ENCODE data around the gene PPP2R3B. TPM values are rescaled to one million over a fixed set of nuclear protein-coding genes. Genes with fewer than 3 reads are reported as not detected.

PPP2R3B gene
- polyA plus RNA-seq, 1 experiment = 4.8 TPM

DNA sequence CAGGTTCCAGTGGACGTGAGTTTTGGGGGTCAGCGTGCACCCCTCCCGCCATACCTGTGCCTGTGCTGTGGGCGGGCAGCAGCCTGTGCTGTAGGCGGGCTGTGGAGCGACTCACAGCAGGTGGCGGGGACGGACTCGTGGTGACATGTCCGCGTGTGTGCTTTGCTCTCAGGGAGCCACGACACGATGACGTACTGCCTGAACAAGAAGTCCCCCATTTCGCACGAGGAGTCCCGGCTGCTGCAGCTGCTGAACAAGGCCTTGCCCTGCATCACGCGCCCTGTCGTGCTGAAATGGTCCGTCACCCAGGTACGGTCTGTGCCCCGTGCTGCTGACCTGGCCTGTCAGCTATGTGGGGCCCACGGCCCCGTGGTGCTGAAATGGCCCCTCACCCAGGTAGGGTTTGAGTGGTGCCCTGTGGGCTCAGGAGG is 98.1 kb downstream of the PPP2R3B start:
- peaks cover 18% of the 10 kb centered on the region for H3K9me3 ChIP-seq (ENCODE audit: control insufficient read depth, insufficient read depth, low read length)
- DNase-seq (ENCODE audit: low read depth, low spot score) = no peak
- H3K27ac ChIP-seq (ENCODE audit: low read depth, low read length) = no peak overlapping the region
- no peaks in the 10 kb centered on the region for H3K27me3 ChIP-seq (ENCODE audit: control insufficient read depth, insufficient read depth, low read length)
- H3K4me3 ChIP-seq (ENCODE audit: low read depth, low read length) = no peak overlapping the region
- POLR2A ChIA-PET = no interaction called here
- CTCF ChIA-PET = no interaction called here
- TF ChIP-seq, protein P1, sequence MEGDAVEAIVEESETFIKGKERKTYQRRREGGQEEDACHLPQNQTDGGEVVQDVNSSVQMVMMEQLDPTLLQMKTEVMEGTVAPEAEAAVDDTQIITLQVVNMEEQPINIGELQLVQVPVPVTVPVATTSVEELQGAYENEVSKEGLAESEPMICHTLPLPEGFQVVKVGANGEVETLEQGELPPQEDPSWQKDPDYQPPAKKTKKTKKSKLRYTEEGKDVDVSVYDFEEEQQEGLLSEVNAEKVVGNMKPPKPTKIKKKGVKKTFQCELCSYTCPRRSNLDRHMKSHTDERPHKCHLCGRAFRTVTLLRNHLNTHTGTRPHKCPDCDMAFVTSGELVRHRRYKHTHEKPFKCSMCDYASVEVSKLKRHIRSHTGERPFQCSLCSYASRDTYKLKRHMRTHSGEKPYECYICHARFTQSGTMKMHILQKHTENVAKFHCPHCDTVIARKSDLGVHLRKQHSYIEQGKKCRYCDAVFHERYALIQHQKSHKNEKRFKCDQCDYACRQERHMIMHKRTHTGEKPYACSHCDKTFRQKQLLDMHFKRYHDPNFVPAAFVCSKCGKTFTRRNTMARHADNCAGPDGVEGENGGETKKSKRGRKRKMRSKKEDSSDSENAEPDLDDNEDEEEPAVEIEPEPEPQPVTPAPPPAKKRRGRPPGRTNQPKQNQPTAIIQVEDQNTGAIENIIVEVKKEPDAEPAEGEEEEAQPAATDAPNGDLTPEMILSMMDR (IDR thresholded peaks at IDR 0.05; ENCODE audit: low read depth, low read length) = no peak

DNA sequence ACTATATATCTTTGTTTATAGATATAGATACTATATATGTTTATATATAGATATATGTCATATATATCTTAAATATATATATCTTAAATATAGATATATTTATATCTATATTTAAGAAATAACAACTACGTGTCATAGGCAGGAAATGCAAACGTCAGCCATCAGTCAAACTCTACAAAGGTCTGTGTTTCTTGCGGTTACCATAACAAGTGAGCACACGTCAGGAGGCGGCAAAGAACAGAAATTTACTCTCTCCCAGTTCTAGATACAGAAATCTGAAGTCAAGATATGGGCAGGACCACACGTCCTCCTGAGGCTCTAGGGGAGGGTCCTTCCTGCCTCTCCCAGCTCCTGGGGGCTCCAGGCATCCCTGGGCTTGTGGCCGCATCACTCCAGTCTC is 99.0 kb downstream of the PPP2R3B start:
- H3K27me3 ChIP-seq (ENCODE audit: control insufficient read depth, insufficient read depth, low read length) = no peaks in the 10 kb centered on the region
- TF ChIP-seq, protein P1 (IDR thresholded peaks at IDR 0.05; ENCODE audit: low read depth, low read length) = no peak
- H3K9me3 ChIP-seq (ENCODE audit: control insufficient read depth, insufficient read depth, low read length) = peaks cover 9% of the 10 kb centered on the region; the same call in 1 of the 2 replicates
- H3K27ac ChIP-seq (ENCODE audit: low read depth, low read length) = no peak overlapping the region
- ChIA-PET POLR2A (no interaction called here), CTCF (no interaction called here)
- H3K4me3 ChIP-seq (ENCODE audit: low read depth, low read length) = no peak overlapping the region
- DNase-seq (ENCODE audit: low read depth, low spot score) = no peak

DNA sequence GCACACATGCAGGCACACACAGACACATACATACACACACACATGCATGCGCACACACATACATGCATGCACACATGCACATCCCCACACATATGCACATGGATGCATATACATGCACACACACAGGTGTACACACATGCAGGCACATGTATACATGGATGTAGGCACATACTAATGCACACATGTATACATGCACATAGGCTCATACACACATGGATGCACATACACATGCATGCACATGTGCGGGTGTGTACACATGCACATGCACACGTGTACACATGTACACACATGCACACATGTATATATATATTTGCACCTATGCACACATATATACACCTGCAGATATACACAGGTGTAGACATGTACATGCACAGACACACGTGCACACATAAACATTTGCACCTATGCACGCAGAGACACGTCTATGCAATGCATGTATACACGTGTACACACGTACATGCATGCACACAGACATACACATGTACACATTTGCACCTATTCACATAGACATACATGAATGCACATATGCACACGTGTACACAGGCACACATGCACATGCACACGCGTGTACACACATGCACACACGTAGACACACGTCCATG is 101.5 kb downstream of the PPP2R3B start:
- no peaks in the 10 kb centered on the region; the same call in 1 of the 2 replicates for H3K9me3 ChIP-seq (ENCODE audit: control insufficient read depth, insufficient read depth, low read length)
- H3K27me3 ChIP-seq (ENCODE audit: control insufficient read depth, insufficient read depth, low read length) = no peaks in the 10 kb centered on the region
- TF ChIP-seq, protein P1 (IDR thresholded peaks at IDR 0.05; ENCODE audit: low read depth, low read length) = no peak
- H3K4me3 ChIP-seq (ENCODE audit: low read depth, low read length) = no peak overlapping the region
- no peak for DNase-seq (ENCODE audit: low read depth, low spot score)
- POLR2A ChIA-PET = no interaction called here
- CTCF ChIA-PET = no interaction called here
- H3K27ac ChIP-seq (ENCODE audit: low read depth, low read length) = no peak overlapping the region

Small RNA genes within 50 kb of the gene (small RNA-seq; reads per million reads assigned to genes)
- not detected for gene RF00017 (ENCODE audit: insufficient read length, low read depth)

Other genes starting within 250 kb of the PPP2R3B start
- 9.0 and 11.8 TPM in 2 replicates for gene PLCXD1, start 105.5 kb downstream of the PPP2R3B start, polyA plus RNA-seq (2011; rRNA removed)
- 15.5 and 20.4 TPM in 2 replicates for gene GTPBP6, start 68.1 kb downstream of the PPP2R3B start, polyA plus RNA-seq (2011; rRNA removed)
- gene SHOX, start 243.9 kb upstream of the PPP2R3B start, polyA plus RNA-seq (2011; rRNA removed) = not detected in 2 replicates

All from AG04450 (cell line).